Mucosa of rectum (tissue), 2 donors: ENCODE measurements around the gene ZNF586.
"Not testable (repeated sequence)": the region's sequence is repeated elsewhere in the genome, so short reads cannot be mapped to it uniquely, and the experiment has no call there.

Source experiments
- H3K27ac ChIP-seq, 2 donors: one replicate each; pipeline ENCODE4 v1.7.0; 2013; ENCODE audit warnings: inconsistent platforms in 2 of 2, low read depth in 2 of 2, low read length in 2 of 2
- H3K27me3 ChIP-seq, 2 donors: one replicate each; pipeline ENCODE4 v1.7.0; 2013; ENCODE audit warnings: low read length in 2 of 2; ENCODE audit not compliant: control insufficient read depth in 2 of 2, insufficient read depth in 2 of 2
- H3K36me3 ChIP-seq, 2 donors: one replicate each; pipeline ENCODE4 v1.7.0; 2013; ENCODE audit warnings: low read length in 2 of 2; ENCODE audit not compliant: control insufficient read depth in 2 of 2, insufficient read depth in 2 of 2
- H3K4me1 ChIP-seq, 2 donors: one replicate each; pipeline ENCODE4 v1.7.0; 2013; ENCODE audit warnings: low read length in 2 of 2, mild to moderate bottlenecking in 1 of 2; ENCODE audit not compliant: control insufficient read depth in 2 of 2, insufficient read depth in 2 of 2
- H3K4me3 ChIP-seq, 2 donors: one replicate each; pipeline ENCODE4 v1.7.0; 2013; ENCODE audit warnings: low read length in 2 of 2
- H3K9ac ChIP-seq, 2 donors: one replicate each; pipeline ENCODE4 v1.7.0; 2013; ENCODE audit warnings: low read length in 2 of 2, low read depth in 1 of 2, mild to moderate bottlenecking in 1 of 2
- H3K9me3 ChIP-seq, 2 donors: one replicate each; pipeline ENCODE4 v1.7.0; 2013; ENCODE audit warnings: low read length in 2 of 2; ENCODE audit not compliant: control insufficient read depth in 2 of 2
- donor health status: healthy.
- donor health status: Normal muscosa, but diverticular disease.

Gene ZNF586

DNA sequence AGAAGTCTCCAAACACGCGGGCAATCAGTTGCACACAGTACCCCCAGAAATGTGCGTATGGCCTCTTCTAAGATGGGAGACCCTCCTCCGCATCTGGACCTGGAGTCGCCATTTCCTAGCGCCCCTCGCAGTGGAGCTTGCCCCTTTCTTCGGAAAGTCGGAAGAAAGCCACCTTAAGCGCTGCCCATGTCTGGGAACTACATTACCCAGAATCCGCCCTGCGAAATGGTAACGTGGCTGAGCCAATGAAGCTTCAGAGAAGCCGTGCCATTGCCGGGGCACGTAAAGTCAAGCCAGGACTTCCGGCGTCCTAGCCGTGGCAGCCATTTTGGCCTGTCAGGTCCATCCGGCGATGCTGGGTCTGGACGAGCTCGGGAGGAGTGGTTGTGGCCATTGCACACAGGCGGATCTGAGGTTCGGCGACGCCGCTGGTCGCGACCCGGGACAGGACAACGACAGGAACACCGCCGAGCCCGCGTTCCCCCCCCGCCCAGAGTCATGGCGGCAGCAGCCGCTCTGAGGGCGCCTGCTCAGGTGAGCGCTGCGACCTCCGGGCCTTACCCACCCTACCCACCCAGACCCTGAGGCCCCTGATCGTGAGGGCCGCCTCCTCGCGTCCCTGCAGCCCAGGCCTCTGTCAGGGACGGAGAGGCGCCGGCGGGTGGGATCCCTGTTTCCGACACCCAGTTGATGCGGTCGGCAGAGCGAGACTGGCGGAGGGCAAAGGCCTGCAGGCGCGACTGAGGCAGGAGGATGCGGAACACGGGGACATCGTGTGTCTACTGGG is at the start of gene ZNF586:
Gene ZNF586 (plus strand): TSS at position 332 of the 787 bp plus-strand sequence. CDS start 167 bp downstream, at position 499.
- peak within 1 kb of the TSS; percentile 65 to 79 for H3K9ac ChIP-seq
- no peaks in the 10 kb centered on the region for H3K27me3 ChIP-seq
- H3K9me3 ChIP-seq = peaks cover 6 to 17% of the 10 kb centered on the region in 2 donors
- H3K4me1 ChIP-seq = peaks cover 0 to 6% of the 10 kb centered on the region in 2 donors
- peak within 1 kb of the TSS; percentile 81 to 86 for H3K27ac ChIP-seq
- H3K4me3 ChIP-seq = peak within 1 kb of the TSS; percentile 89 to 90
- peaks cover 6 to 15% of the 10 kb centered on the region in 2 donors for H3K36me3 ChIP-seq

GRCh38 chr19:57719901-57720519 is 49.5 kb upstream of the ZNF586 start:
- H3K9me3 ChIP-seq = peaks cover 27 to 53% of the 10 kb centered on the region in 2 donors

DNA sequence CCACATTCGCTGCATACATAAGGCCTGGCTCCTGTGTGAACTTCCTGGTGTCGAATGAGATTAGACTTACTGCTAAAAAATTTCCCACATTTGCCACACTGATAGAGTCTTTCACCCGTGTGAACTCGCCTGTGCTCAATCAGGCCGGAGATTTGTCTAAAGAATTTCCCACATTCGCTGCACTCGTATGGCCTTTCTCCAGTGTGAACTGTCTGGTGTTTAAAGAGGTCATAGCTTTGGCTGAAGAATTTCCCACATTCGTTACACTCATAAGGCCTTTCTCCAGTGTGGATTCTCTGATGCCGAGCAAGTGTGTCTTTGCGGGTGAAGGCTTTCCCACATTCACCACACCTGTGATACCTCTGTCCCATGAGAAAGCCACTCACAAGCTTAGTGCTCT is 48.6 kb upstream of the ZNF586 start:
- H3K4me3 ChIP-seq = no peak overlapping the region
- no peak overlapping the region for H3K9ac ChIP-seq
- peaks cover 24 to 53% of the 10 kb centered on the region in 2 donors for H3K9me3 ChIP-seq
- H3K27ac ChIP-seq = no peak overlapping the region
- H3K36me3 ChIP-seq = peaks cover 22 to 43% of the 10 kb centered on the region in 2 donors
- H3K4me1 ChIP-seq = no peaks in the 10 kb centered on the region
- no peaks in the 10 kb centered on the region for H3K27me3 ChIP-seq

More at GRCh38 chr19:57719901-57720519, 49.5 kb upstream of the ZNF586 start:
- H3K4me3 ChIP-seq = no peak overlapping the region
- H3K9ac ChIP-seq = no peak overlapping the region
- no peaks in the 10 kb centered on the region for H3K4me1 ChIP-seq
- no peaks in the 10 kb centered on the region for H3K27me3 ChIP-seq
- peaks cover 22 to 43% of the 10 kb centered on the region in 2 donors for H3K36me3 ChIP-seq
- H3K27ac ChIP-seq = no peak overlapping the region

- H3K4me1 ChIP-seq, H3K4me3 ChIP-seq, H3K9ac ChIP-seq, H3K27me3 ChIP-seq, H3K27ac ChIP-seq, H3K36me3 ChIP-seq, H3K9me3 ChIP-seq: not testable (repeated sequence)
Measured at GRCh38 chr19:57738320-57738719, 31.2 kb upstream of the ZNF586 start.

DNA sequence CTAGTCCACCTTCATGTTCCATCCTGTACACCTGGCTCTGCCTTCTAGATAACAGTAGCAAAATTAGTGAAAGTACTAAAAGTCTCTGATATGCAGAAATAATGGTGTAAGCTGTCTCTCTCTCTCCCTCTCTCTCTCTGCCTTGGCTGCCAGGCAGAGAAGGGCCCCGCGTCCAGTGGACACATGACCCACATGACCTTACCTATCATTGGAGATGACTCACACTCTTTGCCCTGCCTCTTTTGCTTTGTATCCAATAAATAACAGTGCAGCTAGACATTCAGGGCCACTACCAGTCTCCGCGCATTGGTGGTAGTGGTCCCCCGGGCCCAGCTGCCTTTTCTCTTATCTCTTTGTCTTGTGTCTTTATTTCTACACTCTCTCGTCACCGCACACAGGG is 30.7 kb upstream of the ZNF586 start:
- H3K4me1 ChIP-seq, H3K9ac ChIP-seq, H3K4me3 ChIP-seq, H3K36me3 ChIP-seq, H3K9me3 ChIP-seq, H3K27ac ChIP-seq, H3K27me3 ChIP-seq: not testable (repeated sequence)

DNA sequence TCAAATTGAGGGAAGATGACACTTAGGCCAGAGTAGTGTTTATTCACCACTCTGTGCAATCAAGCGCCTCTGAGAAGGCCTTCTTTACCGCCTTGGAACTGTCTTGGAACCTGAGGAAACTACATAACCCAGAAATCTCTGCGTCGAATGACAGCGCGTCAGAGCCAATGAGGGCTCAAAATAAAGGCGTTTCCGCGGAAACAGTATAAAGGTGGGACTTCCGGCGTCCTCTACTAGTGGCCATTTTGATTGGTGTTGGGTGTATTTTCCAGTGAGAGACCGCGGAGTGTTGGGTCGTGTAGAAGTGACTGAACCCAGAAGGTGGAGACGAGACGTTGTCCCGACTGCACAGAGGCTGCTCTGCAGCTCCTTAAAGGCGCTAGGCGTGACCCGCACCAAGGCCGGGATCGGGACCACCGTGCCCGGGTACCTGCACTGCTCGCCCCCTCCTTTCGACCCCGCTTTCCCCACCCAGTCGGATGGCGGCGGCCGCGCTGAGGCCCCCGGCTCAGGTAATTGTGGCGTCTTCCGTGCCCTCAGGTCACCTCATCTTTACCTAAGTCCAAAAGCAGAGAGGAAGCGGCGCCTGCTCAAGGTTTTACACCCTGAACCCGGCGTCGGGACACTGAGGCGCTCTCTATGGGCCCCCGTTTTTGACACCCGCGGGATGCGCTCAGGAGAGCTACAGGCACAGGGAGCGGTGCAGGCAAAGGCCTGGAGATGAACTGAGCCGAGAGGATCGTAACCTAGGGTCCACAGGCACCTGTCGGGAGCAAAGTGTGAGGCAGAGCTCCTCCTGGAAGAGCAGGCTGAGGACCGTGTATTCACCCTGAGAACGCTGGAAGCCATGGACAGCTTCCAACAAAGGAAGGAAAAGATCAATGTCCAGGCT is 22.6 kb upstream of the ZNF586 start, which contains the start of gene ZNF776:
Gene ZNF776 (plus strand): TSS at position 236 of the 892 bp plus-strand sequence. CDS start 244 bp downstream, at position 480.
- Histone ChIP-seq H3K9me3 (peaks cover 23 to 30% of the 10 kb centered on the region in 2 donors), H3K4me3 (peak within 1 kb of the TSS; percentile 95 to 98), H3K27me3 (no peaks in the 10 kb centered on the region), H3K27ac (peak within 1 kb of the TSS; percentile 76 to 79), H3K4me1 (peaks cover 3 to 6% of the 10 kb centered on the region in 2 donors), H3K9ac (peak within 1 kb of the TSS; percentile 86 to 93), H3K36me3 (peaks cover 29 to 33% of the 10 kb centered on the region in 2 donors)

- H3K4me3 ChIP-seq = peak overlapping the region; percentile 95 to 98
- no peak overlapping the region for H3K27ac ChIP-seq
- H3K36me3 ChIP-seq = peaks cover 35 to 39% of the 10 kb centered on the region in 2 donors
- H3K4me1 ChIP-seq = peaks cover 3 to 6% of the 10 kb centered on the region in 2 donors
- peak overlapping the region; percentile 86 to 93 for H3K9ac ChIP-seq
- no peaks in the 10 kb centered on the region for H3K27me3 ChIP-seq
- H3K9me3 ChIP-seq = peaks cover 28 to 34% of the 10 kb centered on the region in 2 donors
Measured at GRCh38 chr19:57747472-57747807, 22.0 kb upstream of the ZNF586 start.

DNA sequence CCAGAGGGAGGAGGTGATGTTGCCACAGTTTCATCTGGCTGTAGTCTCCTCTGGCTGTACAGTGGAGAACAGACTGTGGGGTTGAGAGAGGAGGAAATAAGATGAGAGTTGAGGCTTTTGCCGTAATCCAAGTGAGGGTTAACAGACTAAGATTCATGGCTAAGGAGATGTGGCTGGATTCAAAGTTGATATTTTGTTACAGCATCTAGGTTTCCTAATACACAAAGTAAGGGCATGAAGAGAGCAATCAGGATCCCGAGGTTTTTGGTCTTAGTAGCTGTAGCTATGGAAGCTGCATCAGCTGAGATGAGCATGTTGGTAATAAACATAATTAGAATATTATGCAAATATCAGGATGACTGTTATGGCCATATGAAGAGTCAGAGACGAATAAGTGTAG is 21.4 kb upstream of the ZNF586 start:
- H3K27me3 ChIP-seq = no peaks in the 10 kb centered on the region
- H3K27ac ChIP-seq = no peak overlapping the region
- no peak overlapping the region for H3K9ac ChIP-seq
- H3K4me1 ChIP-seq = peaks cover 3 to 6% of the 10 kb centered on the region in 2 donors
- H3K36me3 ChIP-seq = peaks cover 41 to 45% of the 10 kb centered on the region in 2 donors
- H3K9me3 ChIP-seq = peaks cover 33 to 40% of the 10 kb centered on the region in 2 donors
- H3K4me3 ChIP-seq = peak overlapping the region; percentile 95 to 98

GRCh38 chr19:57754091-57754673 is 15.3 kb upstream of the ZNF586 start:
- Histone ChIP-seq H3K4me3 (peak overlapping the region in 1 of 2 donors; percentile 39), H3K36me3 (peaks cover 68 to 82% of the 10 kb centered on the region in 2 donors), H3K27me3 (no peaks in the 10 kb centered on the region), H3K9me3 (peaks cover 52 to 56% of the 10 kb centered on the region in 2 donors), H3K27ac (no peak overlapping the region), H3K4me1 (no peaks in the 10 kb centered on the region), H3K9ac (no peak overlapping the region)
